HFF-Myc (cell line): Measurements from ENCODE around the gene SPOCK2.

Source experiments
- DNase-seq: peaks from one replicate; pipeline ENCODE4 v3.0.0-alpha.2; 2011; ENCODE audit warnings: low read depth; ENCODE audit errors: extremely low read depth
- H3K4me3 ChIP-seq: replicated peaks from 2 replicates; pipeline ENCODE4 v1.5.1; 2011; ENCODE audit warnings: low read depth, mild to moderate bottlenecking, control low read depth, low read length
- CTCF ChIP-seq: IDR thresholded peaks from 2 replicates; pipeline ENCODE4 v1.5.1; 2012; ENCODE audit warnings: mild to moderate bottlenecking, low read depth, low read length, control low read depth; ENCODE audit errors: missing control alignments

SPOCK2 gene

GRCh38 chr10:72069751-72070526 is 18.4 kb downstream of the SPOCK2 start:
- peak; percentile 32 for TF ChIP-seq CTCF
- DNase-seq, result no peak
- H3K4me3 ChIP-seq, result no peak overlapping the region

GRCh38 chr10:72068901-72069446 is 19.4 kb downstream of the SPOCK2 start:
- no peak for TF ChIP-seq CTCF
- DNase-seq, result no peak

GRCh38 chr10:72068126-72068765 is 20.1 kb downstream of the SPOCK2 start:
- TF ChIP-seq CTCF, result no peak
- no peak for DNase-seq
- H3K4me3 ChIP-seq, result no peak overlapping the region

More at GRCh38 chr10:72068901-72069446, 19.4 kb downstream of the SPOCK2 start:
- H3K4me3 ChIP-seq, result no peak overlapping the region

GRCh38 chr10:72067463-72068125 is 20.8 kb downstream of the SPOCK2 start:
- DNase-seq, result no peak
- TF ChIP-seq CTCF, result no peak
- no peak overlapping the region for H3K4me3 ChIP-seq

- DNase-seq, result no peak
- no peak overlapping the region for H3K4me3 ChIP-seq
- TF ChIP-seq CTCF, result no peak
These were observed 21.8 kb downstream of the SPOCK2 start for GRCh38 chr10:72066318-72067284.

GRCh38 chr10:72065439-72066025 is 22.8 kb downstream of the SPOCK2 start:
- no peak for TF ChIP-seq CTCF
- DNase-seq, result no peak
- H3K4me3 ChIP-seq, result no peak overlapping the region
